ENCODE data around the gene ZNF763.
"Not testable (repeated sequence)": the region's sequence is repeated elsewhere in the genome, so short reads cannot be mapped to it uniquely, and the experiment has no call there.

ZNF763 gene

GRCh38 chr19:11964858-11965645, at the start of gene ZNF763:
TSS of gene ZNF763 (plus strand) at chr19:11965040. CDS start at chr19:11965209, 169 bp downstream.
- H3K36me3 Mint-ChIP-seq: peaks cover 2% of the 10 kb centered on the region
- H3K9me3 Mint-ChIP-seq: no peaks in the 10 kb centered on the region
- H3K27ac Mint-ChIP-seq: peak within 1 kb of the TSS; percentile 84
- peaks cover 27% of the 10 kb centered on the region for H3K4me1 Mint-ChIP-seq
- H3K4me3 Mint-ChIP-seq: peak within 1 kb of the TSS; percentile 90
- H3K27me3 Mint-ChIP-seq: no peaks in the 10 kb centered on the region

- Mint-ChIP-seq H3K9me3 (no peaks in the 10 kb centered on the region), H3K4me1 (peaks cover 31% of the 10 kb centered on the region), H3K27me3 (no peaks in the 10 kb centered on the region), H3K27ac (peak overlapping the region; percentile 23), H3K36me3 (peaks cover 5% of the 10 kb centered on the region), H3K4me3 (no peak overlapping the region)
Measured at GRCh38 chr19:11921852-11922495, 42.9 kb upstream of the ZNF763 start.

GRCh38 chr19:11924886-11925650, 39.8 kb upstream of the ZNF763 start, which contains the start of gene ZNF700:
TSS of gene ZNF700 (plus strand) at chr19:11925107. CDS start at chr19:11925211, 104 bp downstream.
- Mint-ChIP-seq H3K27me3 (no peaks in the 10 kb centered on the region), H3K9me3 (no peaks in the 10 kb centered on the region), H3K4me3 (peak within 1 kb of the TSS; percentile 99), H3K4me1 (peaks cover 53% of the 10 kb centered on the region), H3K36me3 (peaks cover 3% of the 10 kb centered on the region), H3K27ac (peak within 1 kb of the TSS; percentile 99)

GRCh38 chr19:11925651-11926187, 39.1 kb upstream of the ZNF763 start:
- H3K27me3 Mint-ChIP-seq, H3K36me3 Mint-ChIP-seq, H3K9me3 Mint-ChIP-seq: not testable (repeated sequence)
- Mint-ChIP-seq H3K4me3 (peak overlapping the region; percentile 99), H3K27ac (peak overlapping the region; percentile 42), H3K4me1 (peaks cover 59% of the 10 kb centered on the region)

- Mint-ChIP-seq H3K9me3 (no peaks in the 10 kb centered on the region), H3K27me3 (no peaks in the 10 kb centered on the region), H3K4me1 (peaks cover 67% of the 10 kb centered on the region), H3K27ac (no peak overlapping the region), H3K36me3 (peaks cover 11% of the 10 kb centered on the region), H3K4me3 (no peak overlapping the region)
Measured at GRCh38 chr19:11927227-11927626, 37.6 kb upstream of the ZNF763 start.

GRCh38 chr19:11931051-11931450, 33.8 kb upstream of the ZNF763 start:
- Mint-ChIP-seq H3K4me1 (peaks cover 49% of the 10 kb centered on the region), H3K9me3 (no peaks in the 10 kb centered on the region), H3K36me3 (peaks cover 22% of the 10 kb centered on the region), H3K27ac (no peak overlapping the region), H3K27me3 (no peaks in the 10 kb centered on the region), H3K4me3 (no peak overlapping the region)

GRCh38 chr19:11931513-11931912, 33.3 kb upstream of the ZNF763 start:
- no peak overlapping the region for H3K4me3 Mint-ChIP-seq
- peaks cover 48% of the 10 kb centered on the region for H3K4me1 Mint-ChIP-seq
- H3K27me3 Mint-ChIP-seq: no peaks in the 10 kb centered on the region
- H3K36me3 Mint-ChIP-seq: peaks cover 26% of the 10 kb centered on the region
- no peak overlapping the region for H3K27ac Mint-ChIP-seq
- H3K9me3 Mint-ChIP-seq: no peaks in the 10 kb centered on the region

GRCh38 chr19:11935829-11936228, 29.0 kb upstream of the ZNF763 start:
- Mint-ChIP-seq H3K4me1 (peaks cover 24% of the 10 kb centered on the region), H3K36me3 (peaks cover 41% of the 10 kb centered on the region)
- H3K9me3 Mint-ChIP-seq, H3K4me3 Mint-ChIP-seq, H3K27me3 Mint-ChIP-seq, H3K27ac Mint-ChIP-seq: not testable (repeated sequence)

- H3K36me3 Mint-ChIP-seq: peaks cover 50% of the 10 kb centered on the region
- H3K4me3 Mint-ChIP-seq, H3K9me3 Mint-ChIP-seq, H3K27ac Mint-ChIP-seq, H3K27me3 Mint-ChIP-seq: not testable (repeated sequence)
- peaks cover 20% of the 10 kb centered on the region for H3K4me1 Mint-ChIP-seq
Measured at GRCh38 chr19:11938383-11938782, 26.5 kb upstream of the ZNF763 start.

GRCh38 chr19:11941361-11941887, 23.4 kb upstream of the ZNF763 start:
- not testable (repeated sequence) for H3K27me3 Mint-ChIP-seq, H3K27ac Mint-ChIP-seq, H3K4me3 Mint-ChIP-seq, H3K9me3 Mint-ChIP-seq
- peaks cover 14% of the 10 kb centered on the region for H3K4me1 Mint-ChIP-seq
- peaks cover 56% of the 10 kb centered on the region for H3K36me3 Mint-ChIP-seq

GRCh38 chr19:11942008-11942842, 22.6 kb upstream of the ZNF763 start:
- Mint-ChIP-seq H3K4me3 (no peak overlapping the region), H3K27ac (no peak overlapping the region), H3K4me1 (peaks cover 8% of the 10 kb centered on the region), H3K36me3 (peaks cover 58% of the 10 kb centered on the region), H3K9me3 (no peaks in the 10 kb centered on the region), H3K27me3 (no peaks in the 10 kb centered on the region)

GRCh38 chr19:11942843-11943108, 22.1 kb upstream of the ZNF763 start:
- Mint-ChIP-seq H3K4me1 (peaks cover 8% of the 10 kb centered on the region), H3K27ac (no peak overlapping the region), H3K4me3 (no peak overlapping the region), H3K36me3 (peaks cover 61% of the 10 kb centered on the region), H3K27me3 (no peaks in the 10 kb centered on the region), H3K9me3 (no peaks in the 10 kb centered on the region)

- H3K27ac Mint-ChIP-seq: no peak overlapping the region
- no peak overlapping the region for H3K4me3 Mint-ChIP-seq
- peaks cover 8% of the 10 kb centered on the region for H3K4me1 Mint-ChIP-seq
- no peaks in the 10 kb centered on the region for H3K9me3 Mint-ChIP-seq
- H3K27me3 Mint-ChIP-seq: no peaks in the 10 kb centered on the region
- H3K36me3 Mint-ChIP-seq: peaks cover 74% of the 10 kb centered on the region
Measured at GRCh38 chr19:11944656-11945055, 20.2 kb upstream of the ZNF763 start.

GRCh38 chr19:11948646-11949045, 16.2 kb upstream of the ZNF763 start:
- H3K4me3 Mint-ChIP-seq: no peak overlapping the region
- peaks cover 73% of the 10 kb centered on the region for H3K36me3 Mint-ChIP-seq
- no peaks in the 10 kb centered on the region for H3K27me3 Mint-ChIP-seq
- no peaks in the 10 kb centered on the region for H3K4me1 Mint-ChIP-seq
- no peak overlapping the region for H3K27ac Mint-ChIP-seq
- no peaks in the 10 kb centered on the region for H3K9me3 Mint-ChIP-seq

GRCh38 chr19:11949201-11949600, 15.6 kb upstream of the ZNF763 start:
- no peaks in the 10 kb centered on the region for H3K9me3 Mint-ChIP-seq
- no peak overlapping the region for H3K4me3 Mint-ChIP-seq
- peaks cover 68% of the 10 kb centered on the region for H3K36me3 Mint-ChIP-seq
- no peak overlapping the region for H3K27ac Mint-ChIP-seq
- H3K27me3 Mint-ChIP-seq: no peaks in the 10 kb centered on the region
- no peaks in the 10 kb centered on the region for H3K4me1 Mint-ChIP-seq
